ENCODE data around the gene HIVEP1.

The HIVEP1 gene

GRCh38 chr6:12047792-12048432, 35.8 kb downstream of the HIVEP1 start:
- no peak for DNase-seq (ENCODE audit: low read depth in 2 of 2, low spot score in 1 of 2)

GRCh38 chr6:12048609-12049008, 36.5 kb downstream of the HIVEP1 start:
- DNase-seq (ENCODE audit: low read depth in 2 of 2, low spot score in 1 of 2), result no peak

- no peak for DNase-seq (ENCODE audit: low read depth in 2 of 2, low spot score in 1 of 2)
Observed at GRCh38 chr6:12049165-12049564, 37.1 kb downstream of the HIVEP1 start.

GRCh38 chr6:12051861-12052368, 39.8 kb downstream of the HIVEP1 start:
- DNase-seq (ENCODE audit: low read depth in 2 of 2, low spot score in 1 of 2), result peak in 1 of 2 donors; percentile 31

GRCh38 chr6:12058172-12058961, 46.3 kb downstream of the HIVEP1 start:
- no peak for DNase-seq (ENCODE audit: low read depth in 2 of 2, low spot score in 1 of 2)

- DNase-seq (ENCODE audit: low read depth in 2 of 2, low spot score in 1 of 2), result peak; percentile 11 to 38
Observed at GRCh38 chr6:12060780-12061609, 48.9 kb downstream of the HIVEP1 start.

GRCh38 chr6:12062605-12063004, 50.5 kb downstream of the HIVEP1 start:
- no peak for DNase-seq (ENCODE audit: low read depth in 2 of 2, low spot score in 1 of 2)

GRCh38 chr6:12064131-12064530, 52.0 kb downstream of the HIVEP1 start:
- no peak for DNase-seq (ENCODE audit: low read depth in 2 of 2, low spot score in 1 of 2)

GRCh38 chr6:12064538-12065071, 52.5 kb downstream of the HIVEP1 start:
- no peak for DNase-seq (ENCODE audit: low read depth in 2 of 2, low spot score in 1 of 2)

- no peak for DNase-seq (ENCODE audit: low read depth in 2 of 2, low spot score in 1 of 2)
Observed at GRCh38 chr6:12065321-12066140, 53.4 kb downstream of the HIVEP1 start.

GRCh38 chr6:12066297-12066696, 54.2 kb downstream of the HIVEP1 start:
- no peak for DNase-seq (ENCODE audit: low read depth in 2 of 2, low spot score in 1 of 2)

GRCh38 chr6:12068899-12069557, 56.9 kb downstream of the HIVEP1 start:
- no peak for DNase-seq (ENCODE audit: low read depth in 2 of 2, low spot score in 1 of 2)

GRCh38 chr6:12069891-12070529, 57.9 kb downstream of the HIVEP1 start:
- no peak for DNase-seq (ENCODE audit: low read depth in 2 of 2, low spot score in 1 of 2)

- no peak for DNase-seq (ENCODE audit: low read depth in 2 of 2, low spot score in 1 of 2)
Observed at GRCh38 chr6:12071064-12071615, 59.0 kb downstream of the HIVEP1 start.

- no peak for DNase-seq (ENCODE audit: low read depth in 2 of 2, low spot score in 1 of 2)
Observed at GRCh38 chr6:12075067-12075563, 63.0 kb downstream of the HIVEP1 start.

- DNase-seq (ENCODE audit: low read depth in 2 of 2, low spot score in 1 of 2), result no peak
Observed at GRCh38 chr6:12077021-12077710, 65.1 kb downstream of the HIVEP1 start.

GRCh38 chr6:12078014-12078413, 65.9 kb downstream of the HIVEP1 start:
- DNase-seq (ENCODE audit: low read depth in 2 of 2, low spot score in 1 of 2), result no peak

GRCh38 chr6:12081771-12082170, 69.7 kb downstream of the HIVEP1 start:
- DNase-seq (ENCODE audit: low read depth in 2 of 2, low spot score in 1 of 2), result no peak

Data from stimulated activated CD8-positive, alpha-beta memory T cell treated with anti-CD3 and anti-CD28 coated beads, Interleukin-4, amount 100 ng/mL, for 1 hour (primary cell).